DND-41 (cell line): ENCODE data around the gene DDR1.

Experiments
- ATAC-seq: fragments of 200-7000 bp; cut with Tn5 transposase; 3 replicates; pipeline ENCODE4 v1.9.1; 2021; ENCODE audit warnings: low read depth; ENCODE audit not compliant: insufficient read depth
- DNase-seq: peaks from one replicate; pipeline ENCODE4 v3.0.0-alpha.2; 2020
- H2AFZ ChIP-seq: 2 replicates; pipeline ENCODE4 v1.6.0; 2012; ENCODE audit warnings: low read depth, low read length
- H3K27ac ChIP-seq: 2 replicates; pipeline ENCODE4 v1.5.1; 2012; ENCODE audit warnings: low read length, inconsistent platforms
- H3K27me3 ChIP-seq: fragments of 200-600 bp; sonication (generic); 2 replicates; pipeline ENCODE4 v1.6.0; 2012; ENCODE audit warnings: low read length, mild to moderate bottlenecking, inconsistent platforms; ENCODE audit not compliant: insufficient read depth, poor library complexity
- H3K36me3 ChIP-seq: 2 replicates; pipeline ENCODE4 v1.5.1; 2012; ENCODE audit warnings: low read length, inconsistent platforms; ENCODE audit not compliant: insufficient read depth
- H3K4me1 ChIP-seq: 2 replicates; pipeline ENCODE4 v1.5.1; 2012; ENCODE audit warnings: mild to moderate bottlenecking, low read length; ENCODE audit not compliant: insufficient read depth
- H3K4me2 ChIP-seq: 2 replicates; pipeline ENCODE4 v1.6.0; 2012; ENCODE audit warnings: mild to moderate bottlenecking, moderate library complexity, low read length, inconsistent platforms; ENCODE audit not compliant: insufficient read depth
- H3K4me3 ChIP-seq, 2 experiments: fragments of 200-600 bp in 1 of 2; shearing (Covaris generic) in 1 of 2; 2 replicates each; pipeline ENCODE4 v1.5.1; 2012 to 2016; ENCODE audit warnings: inconsistent platforms in 2 of 2, low read length in 2 of 2, mild to moderate bottlenecking in 2 of 2, low read depth in 1 of 2, moderate library complexity in 1 of 2
- H3K79me2 ChIP-seq: 2 replicates; pipeline ENCODE4 v1.6.0; 2012; ENCODE audit warnings: low read length, inconsistent platforms; ENCODE audit not compliant: insufficient read depth
- H3K9ac ChIP-seq: 2 replicates; pipeline ENCODE4 v1.6.0; 2012; ENCODE audit warnings: low read depth, mild to moderate bottlenecking, inconsistent platforms, low read length, moderate library complexity
- H3K9me3 ChIP-seq: 2 replicates; pipeline ENCODE4 v1.5.1; 2012; ENCODE audit warnings: low read length, moderate library complexity, mild to moderate bottlenecking, inconsistent platforms; ENCODE audit not compliant: insufficient read depth, severe bottlenecking
- H4K20me1 ChIP-seq: 2 replicates; pipeline ENCODE4 v1.6.0; 2012; ENCODE audit warnings: low read length; ENCODE audit not compliant: insufficient read depth
- CTCF ChIP-seq: IDR thresholded peaks from 2 replicates; pipeline ENCODE4 v1.5.1; 2012; ENCODE audit warnings: borderline replicate concordance, low read length, moderate library complexity, mild to moderate bottlenecking; ENCODE audit not compliant: poor library complexity, severe bottlenecking; ENCODE audit errors: extremely low read depth
- EZH2 ChIP-seq: IDR thresholded peaks from 3 replicates; pipeline ENCODE4 v1.6.1; 2012; ENCODE audit warnings: borderline replicate concordance, low read depth, mild to moderate bottlenecking, moderate library complexity, low read length, inconsistent platforms; ENCODE audit not compliant: severe bottlenecking

The DDR1 gene

GRCh38 chr6:30854285-30855040 is 29.9 kb upstream of the DDR1 start:
- Histone ChIP-seq H3K36me3 (no peaks in the 10 kb centered on the region), H3K27ac (no peak overlapping the region), H3K27me3 (no peaks in the 10 kb centered on the region), H3K4me2 (no peak overlapping the region), H3K4me1 (no peaks in the 10 kb centered on the region), H3K4me3 (no peak overlapping the region), H3K79me2 (no peaks in the 10 kb centered on the region), H4K20me1 (no peaks in the 10 kb centered on the region), H3K9me3 (peaks cover 28% of the 10 kb centered on the region), H3K9ac (no peak overlapping the region), H2AFZ (no peak overlapping the region)
- no peak for DNase-seq
- no peak for ATAC-seq
- TF ChIP-seq CTCF (no peak), EZH2 (no peak)

GRCh38 chr6:30855429-30856075 is 28.8 kb upstream of the DDR1 start:
- Histone ChIP-seq H4K20me1 (no peaks in the 10 kb centered on the region), H3K4me3 (no peak overlapping the region), H3K27ac (no peak overlapping the region), H3K27me3 (no peaks in the 10 kb centered on the region), H3K9me3 (peaks cover 33% of the 10 kb centered on the region), H3K9ac (no peak overlapping the region), H3K36me3 (no peaks in the 10 kb centered on the region), H2AFZ (no peak overlapping the region), H3K4me2 (no peak overlapping the region), H3K4me1 (no peaks in the 10 kb centered on the region), H3K79me2 (no peaks in the 10 kb centered on the region)
- ATAC-seq = no peak
- TF ChIP-seq CTCF (no peak), EZH2 (no peak)
- DNase-seq = no peak

- no peak overlapping the region for H2AFZ ChIP-seq
- ATAC-seq = no peak
Observed at GRCh38 chr6:30857112-30857511, 27.2 kb upstream of the DDR1 start.

More at GRCh38 chr6:30857112-30857511, 27.2 kb upstream of the DDR1 start:
- no peak for DNase-seq
- no peaks in the 10 kb centered on the region for H3K4me1 ChIP-seq
- no peak overlapping the region for H3K4me2 ChIP-seq
- TF ChIP-seq EZH2 = no peak
- TF ChIP-seq CTCF = no peak
- H3K36me3 ChIP-seq = no peaks in the 10 kb centered on the region
- H3K9ac ChIP-seq = no peak overlapping the region
- H3K27ac ChIP-seq = no peak overlapping the region
- H3K79me2 ChIP-seq = no peaks in the 10 kb centered on the region
- no peaks in the 10 kb centered on the region for H3K27me3 ChIP-seq
- H4K20me1 ChIP-seq = no peaks in the 10 kb centered on the region
- peaks cover 23% of the 10 kb centered on the region for H3K9me3 ChIP-seq
- no peak overlapping the region for H3K4me3 ChIP-seq
